Caki2 (cell line): ENCODE data around the gene ZYX. TPM values are rescaled to one million over a fixed set of nuclear protein-coding genes. Genes with fewer than 3 reads are reported as not detected.

Experiments used
- DNase-seq: peaks from one replicate; pipeline ENCODE4 v3.0.0-alpha.2; 2015; ENCODE audit warnings: low read depth
- in situ Hi-C: cut with HindIII; loops from 2 replicates; pipeline ENCODE4 v1.10.0; 2016; ENCODE audit warnings: low sequenced_read_pairs, low pct_unique_long_range_greater_than_20kb, mixed read lengths
- total RNA-seq: library from RNA; depleted of rRNA; stranded (reverse); fragments of >200 nt; shearing (Covaris generic); gene quantifications from 2 replicates; pipeline ENCODE4 v1.2.3, GENCODE V29; 2014; ENCODE audit warnings: low replicate concordance; rRNA removed

Gene ZYX
- total RNA-seq, 1 experiment from 2014 or later, result 23.2 TPM

DNA sequence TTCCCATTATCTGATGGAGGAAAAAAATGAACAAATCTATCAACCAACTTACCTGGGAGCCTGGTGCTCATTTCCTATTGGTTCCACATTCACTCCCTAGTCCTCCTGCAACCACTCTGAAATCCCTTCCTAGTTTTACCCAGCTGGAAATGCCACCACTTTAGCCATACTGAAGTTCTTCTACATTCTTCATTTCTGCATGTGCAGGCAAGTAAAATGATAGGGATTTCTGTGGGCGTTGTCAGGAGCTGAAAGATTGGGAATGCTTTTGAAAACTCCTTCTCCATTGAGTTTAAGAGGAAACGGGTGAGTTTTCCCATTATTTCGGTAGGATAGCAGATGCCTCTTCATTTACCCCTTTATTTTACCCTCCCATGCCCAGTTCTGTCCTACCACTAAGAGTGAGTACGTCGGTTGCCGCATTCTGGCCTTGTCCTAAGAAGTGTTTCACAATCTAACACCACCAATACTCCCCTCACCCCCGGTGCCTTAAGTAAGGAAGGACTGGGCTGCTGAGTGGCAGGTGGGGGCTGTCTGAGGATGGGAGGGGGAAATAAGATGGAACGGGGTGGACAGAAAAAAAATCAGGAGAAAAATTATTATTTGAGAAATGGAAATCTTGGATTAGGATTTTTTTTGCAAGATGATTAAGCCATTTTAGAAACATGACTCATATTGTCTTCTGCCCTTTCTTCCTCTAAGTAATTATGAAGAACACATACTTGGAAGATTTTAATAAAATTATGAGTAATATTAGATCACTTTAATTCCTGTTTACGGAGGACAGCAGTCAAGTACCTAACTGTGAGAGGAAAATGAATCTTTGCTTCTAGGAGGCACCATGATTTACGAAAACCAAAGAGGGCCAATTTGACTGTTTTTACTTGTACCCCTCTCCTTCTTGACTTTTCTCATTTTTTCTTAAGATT is 48.9 kb downstream of the ZYX start:
- DNase-seq, result no peak
- in situ Hi-C loops, result no loop called here

DNA sequence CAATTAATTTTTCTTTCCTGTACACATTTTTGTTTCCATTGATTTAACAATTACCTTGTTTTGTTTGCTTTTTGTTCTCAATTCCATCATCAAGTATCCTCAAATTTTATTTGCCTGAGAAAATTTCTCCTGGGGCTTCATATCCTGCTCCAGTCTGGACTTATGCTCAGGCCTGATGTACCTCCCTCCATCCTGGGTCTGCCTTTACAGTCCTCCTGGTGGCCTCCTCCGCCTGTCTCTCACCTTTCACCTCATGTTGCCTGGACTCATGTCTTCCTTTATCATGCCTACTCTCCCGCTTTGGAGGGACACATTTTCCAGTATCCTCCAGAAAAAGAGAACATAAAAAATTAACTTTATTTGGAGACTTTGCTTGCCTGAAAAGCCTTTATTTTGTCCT is 50.0 kb downstream of the ZYX start:
- DNase-seq, result no peak
- in situ Hi-C loops, result no loop called here

DNA sequence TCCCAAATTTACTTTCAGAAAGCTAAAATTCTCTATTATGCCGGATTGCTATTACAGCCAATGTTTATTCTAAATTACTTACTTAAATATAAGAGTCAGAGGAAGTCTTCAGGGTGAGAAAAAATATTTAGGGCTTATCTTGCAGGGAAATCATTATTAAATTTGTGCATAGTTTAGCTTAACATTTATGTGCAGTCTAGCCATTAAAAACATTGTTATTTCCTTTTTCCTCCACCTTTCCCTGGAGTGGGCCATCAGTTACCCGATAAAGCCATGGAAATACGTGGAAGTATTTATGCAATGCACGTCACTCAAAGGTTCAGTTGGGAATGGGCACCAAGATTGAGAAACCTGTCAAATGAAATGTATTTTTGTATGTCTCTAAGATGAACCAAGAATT is 52.6 kb downstream of the ZYX start:
- in situ Hi-C loops, result no loop called here
- DNase-seq, result no peak

DNA sequence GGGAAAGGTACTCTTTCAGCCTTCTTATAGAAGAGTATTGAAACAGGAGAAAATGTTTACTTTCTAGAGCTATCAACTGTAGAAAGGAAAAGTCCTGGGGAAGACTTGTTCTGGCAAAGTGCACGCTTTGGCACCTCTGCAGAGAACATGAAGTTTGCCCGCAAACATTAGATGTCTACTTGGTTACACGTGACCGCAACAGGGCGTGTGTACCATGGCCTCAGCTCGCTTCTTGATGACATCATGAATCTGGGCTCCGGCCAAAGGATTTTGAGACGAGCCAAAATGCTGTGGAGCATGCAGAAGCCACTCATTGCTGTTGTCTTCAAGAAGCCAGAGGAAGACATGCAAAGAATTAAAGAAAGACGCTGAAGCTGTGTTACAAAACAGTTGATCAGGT is 53.5 kb downstream of the ZYX start:
- in situ Hi-C loops, result no loop called here
- DNase-seq, result peak; percentile 36

DNA sequence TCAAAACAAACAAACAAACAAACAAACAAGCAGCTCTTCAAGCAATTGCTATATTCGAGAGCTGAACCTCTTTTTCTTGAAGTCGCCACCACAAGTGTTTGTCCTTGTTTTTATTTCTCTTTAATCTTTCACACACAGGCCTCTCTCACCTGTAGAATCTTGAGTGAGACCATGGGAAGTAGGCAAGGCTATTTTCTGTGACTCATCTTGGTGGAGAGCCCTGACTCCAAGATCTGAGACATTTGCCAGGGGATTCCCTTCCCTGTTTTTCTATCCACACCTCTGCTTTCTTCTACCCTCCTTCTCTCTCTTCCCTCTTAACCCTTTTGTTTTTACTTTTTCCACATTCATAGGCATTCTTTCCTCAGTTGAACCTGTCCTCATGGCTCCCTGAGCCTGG is 54.1 kb downstream of the ZYX start:
- in situ Hi-C loops, result no loop called here
- DNase-seq, result peak; percentile 30

DNA sequence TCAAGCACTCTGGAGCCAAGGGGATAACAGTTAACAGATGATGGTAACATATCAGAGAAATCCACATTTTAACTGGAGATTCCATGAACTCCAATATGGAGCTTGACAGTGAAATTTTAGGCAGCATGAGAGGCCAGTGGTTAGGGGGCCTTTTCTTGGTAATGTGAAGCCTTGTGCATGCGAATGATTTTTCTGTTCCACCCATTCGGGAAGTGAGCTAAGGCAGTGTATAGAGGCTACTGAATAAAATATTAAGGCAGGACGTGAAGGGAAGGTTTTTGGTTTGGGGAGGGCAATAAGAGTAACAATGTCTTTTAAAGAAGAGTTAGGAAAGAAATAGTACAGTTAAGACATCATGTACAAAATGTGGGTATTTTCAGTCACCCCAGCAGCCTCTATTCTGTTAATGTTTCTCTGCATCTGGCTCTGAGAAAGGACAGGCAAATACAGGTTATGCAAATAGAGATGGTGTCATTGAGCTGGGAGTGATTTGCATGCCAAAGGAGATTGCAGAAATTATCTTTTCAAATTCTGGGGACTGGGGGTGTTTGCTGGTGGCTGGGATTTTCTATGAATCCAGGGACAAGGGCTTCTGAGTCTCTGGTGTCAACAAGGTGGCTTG is 55.3 kb downstream of the ZYX start:
- DNase-seq, result no peak
- in situ Hi-C loops, result no loop called here

DNA sequence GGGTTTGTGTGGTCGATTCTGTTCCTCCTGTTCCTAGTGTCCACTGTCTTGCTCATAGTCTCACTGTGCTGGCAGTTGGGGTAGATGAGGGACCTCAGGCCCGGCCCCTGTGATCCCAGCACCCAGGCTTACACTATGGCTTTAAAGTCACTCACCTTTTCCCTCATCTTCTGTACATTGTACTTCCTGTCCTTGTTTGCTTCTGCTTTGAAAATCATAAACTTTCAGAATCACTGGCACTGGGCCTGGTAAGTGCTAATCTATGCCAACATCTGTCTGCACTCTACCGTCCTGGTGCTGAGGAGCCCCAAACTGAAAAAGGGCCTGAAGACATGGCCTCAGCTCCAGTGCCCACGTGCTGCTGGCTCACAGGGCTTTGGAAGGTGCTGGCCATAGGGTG is 56.4 kb downstream of the ZYX start:
- no peak for DNase-seq
- in situ Hi-C loops, result no loop called here

DNA sequence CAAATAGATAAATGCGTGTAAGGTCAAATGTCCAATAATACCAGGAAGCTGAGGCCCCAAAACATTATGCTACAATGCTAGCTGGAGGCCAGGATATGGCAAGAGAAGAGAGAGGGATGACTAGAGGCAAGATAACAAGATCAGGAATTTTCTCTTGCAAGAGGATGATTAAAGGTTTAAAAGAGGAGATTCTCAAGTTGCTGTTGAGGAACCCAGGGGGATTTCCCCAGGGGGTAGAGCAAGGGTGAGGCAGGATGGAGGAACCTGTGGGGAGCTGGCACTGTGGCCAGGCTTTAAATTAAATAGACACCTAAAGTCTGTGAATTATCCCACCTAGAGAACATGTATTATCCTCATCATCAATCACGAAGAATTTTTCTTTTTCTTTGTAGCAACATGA is 58.7 kb downstream of the ZYX start:
- no peak for DNase-seq
- in situ Hi-C loops, result no loop called here

Other genes starting within 250 kb of the ZYX start
- not detected in 2 replicates for gene PIP, start 249.3 kb upstream of the ZYX start, total RNA-seq
- gene TAS2R39, start 197.9 kb upstream of the ZYX start, total RNA-seq, result not detected in 2 replicates
- gene TAS2R40, start 159.3 kb upstream of the ZYX start, total RNA-seq, result not detected in 2 replicates
- gene GSTK1, start 117.9 kb upstream of the ZYX start, total RNA-seq, result 107 and 161 TPM in 2 replicates
- gene TMEM139, start 96.4 kb upstream of the ZYX start, total RNA-seq, result 79.0 and 102 TPM in 2 replicates
- 5.6 and 11.9 TPM in 2 replicates for gene CASP2, start 93.0 kb upstream of the ZYX start, total RNA-seq
- gene CLCN1, start 65.2 kb upstream of the ZYX start, total RNA-seq, result not detected in 2 replicates
- gene FAM131B, start 18.6 kb upstream of the ZYX start, total RNA-seq, result 0.03 TPM in 1 of 2 replicates, not detected in the other
- gene EPHA1, start 27.5 kb downstream of the ZYX start, total RNA-seq, result not detected in 2 replicates
- not detected in 2 replicates for gene TAS2R60, start 62.1 kb downstream of the ZYX start, total RNA-seq
- not detected in 2 replicates for gene TAS2R41, start 96.5 kb downstream of the ZYX start, total RNA-seq
- not detected in 2 replicates for gene CTAGE15, start 190.5 kb downstream of the ZYX start, total RNA-seq
- 0.78 and 2.5 TPM in 2 replicates for gene TCAF2, start 239.6 kb downstream of the ZYX start, total RNA-seq